Loucy (cell line): Measurements from ENCODE around the gene PCYT2.

Experiments used
- CTCF ChIP-seq: fragments of 200-600 bp; sonication (generic); conservative IDR thresholded peaks from 2 replicates; pipeline ENCODE4 v1.5.1; 2014; ENCODE audit warnings: mild to moderate bottlenecking, antibody characterized with exemption, low read length
- EZH2phosphoT487 ChIP-seq: fragments of 200-600 bp; IDR thresholded peaks from 2 replicates; pipeline ENCODE4 v1.6.1; 2018; ENCODE audit warnings: antibody characterized with exemption, mild to moderate bottlenecking, moderate library complexity, borderline replicate concordance

- no peak for TF ChIP-seq CTCF
- TF ChIP-seq EZH2phosphoT487, result no peak
Observed at GRCh38 chr17:81900181-81900820, 10.9 kb downstream of the PCYT2 start.
